Measurements from ENCODE around the gene ACVR1B.

ACVR1B gene

DNA sequence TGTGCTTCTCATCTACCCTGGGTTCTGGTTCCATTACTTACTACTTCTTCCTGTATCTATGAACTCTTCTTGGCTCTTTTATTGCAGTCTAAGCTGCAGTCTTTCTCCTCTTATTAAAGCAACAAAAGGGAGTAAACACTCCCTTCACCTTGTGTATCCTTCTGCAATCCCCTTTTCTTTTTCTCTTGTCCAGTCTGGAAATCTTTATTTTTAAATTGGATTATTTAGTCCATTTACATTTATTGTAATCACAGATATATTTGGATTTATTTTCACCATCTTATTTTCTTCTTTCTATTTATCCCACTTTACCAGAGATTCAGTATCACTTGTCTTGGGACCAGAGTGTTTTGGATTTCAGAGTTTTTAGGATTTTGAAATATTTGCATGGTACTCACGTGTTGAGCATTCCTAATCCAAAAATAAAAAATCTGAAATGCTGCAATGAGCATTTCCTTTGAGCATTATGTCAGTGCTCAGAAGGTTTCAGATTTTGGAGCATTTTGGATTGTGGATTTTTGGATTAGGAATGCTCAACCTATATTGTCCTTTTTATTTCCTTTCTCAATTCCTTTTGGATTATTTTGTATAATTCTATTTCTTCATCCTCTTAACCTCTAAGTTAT, 6.8 kb upstream of the ACVR1B start:
- no peak for DNase-seq

GRCh38 chr12:51947246-51947996, 4.1 kb upstream of the ACVR1B start:
- DNase-seq = no peak

DNA sequence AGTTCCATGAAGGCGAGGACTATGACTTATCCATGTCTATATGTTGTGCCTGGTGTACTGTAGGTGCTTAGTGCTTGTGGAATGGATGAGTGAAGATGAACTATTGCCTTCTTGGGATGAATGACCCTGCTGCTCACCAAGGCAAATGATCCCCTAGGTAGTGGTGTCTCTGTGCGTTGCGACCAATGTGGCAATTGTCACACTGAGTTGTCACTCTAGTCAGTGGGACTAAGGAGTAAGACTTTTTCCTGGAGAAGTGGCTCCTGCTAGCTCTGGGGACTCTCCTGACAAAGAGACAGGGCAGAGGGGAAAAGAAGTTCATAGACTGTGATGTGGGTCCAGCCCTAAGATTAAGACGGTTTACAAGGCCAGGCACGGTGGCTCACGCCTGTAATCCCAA, 3.4 kb upstream of the ACVR1B start:
- no peak for DNase-seq

DNA sequence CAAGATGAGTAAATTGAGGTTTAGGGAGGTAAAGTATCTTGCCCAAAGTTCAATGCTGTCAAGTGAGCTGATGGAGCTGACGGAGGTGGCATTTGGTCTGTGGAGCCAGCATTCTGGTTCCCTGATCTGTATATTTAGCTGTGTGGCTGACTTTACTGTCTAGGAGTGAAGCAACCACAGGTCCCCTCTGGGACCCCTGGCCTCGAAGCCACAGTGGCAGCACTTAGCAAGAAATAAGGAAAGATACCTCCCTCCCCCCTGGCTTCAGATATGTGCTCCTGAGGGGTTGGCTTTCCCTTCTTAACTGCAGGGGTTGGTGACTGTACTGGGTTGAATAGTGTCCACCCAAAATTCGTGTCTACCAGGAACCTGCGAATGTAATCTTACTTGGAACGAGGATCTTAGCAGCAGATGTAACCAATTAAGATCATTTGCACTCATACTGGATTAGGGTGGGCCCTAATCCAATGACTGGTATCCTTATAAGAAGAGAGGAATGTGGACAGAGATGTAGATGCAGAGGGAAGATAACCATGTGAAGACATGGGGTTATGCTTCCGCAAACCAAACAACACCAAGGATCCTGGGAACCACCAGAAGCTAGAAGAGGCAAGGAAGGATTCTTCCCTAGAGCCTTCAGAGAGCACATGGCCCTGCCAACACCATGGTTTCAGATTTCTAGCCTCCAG, 2.0 kb upstream of the ACVR1B start:
- no peak for DNase-seq

DNA sequence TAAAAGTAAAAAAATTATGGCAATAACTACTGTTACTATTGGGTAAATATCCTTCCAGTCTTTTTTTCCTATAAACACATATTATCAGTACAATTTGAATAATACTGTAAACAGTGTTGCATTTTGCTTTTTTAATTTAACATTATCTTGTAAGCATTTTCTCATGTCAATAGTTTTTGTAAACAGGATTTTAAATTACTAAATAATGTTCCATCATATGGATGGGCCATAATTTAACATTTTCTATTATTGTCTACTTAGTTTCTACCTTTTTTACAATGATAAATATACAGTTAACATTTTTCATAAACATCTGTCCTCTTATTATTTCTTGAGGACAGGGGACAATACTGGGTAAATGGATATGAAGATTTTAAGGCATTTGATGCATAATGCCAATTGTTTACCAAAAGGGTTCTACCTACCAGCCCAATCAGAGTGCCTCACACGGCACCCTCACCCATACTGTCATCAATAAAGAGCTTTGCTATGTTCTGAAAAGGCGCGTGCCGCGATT, 759 bp upstream of the ACVR1B start:
- DNase-seq = no peak

- DNase-seq = no peak
These were observed 584 bp downstream of the ACVR1B start for GRCh38 chr12:51951843-51952722.

DNA sequence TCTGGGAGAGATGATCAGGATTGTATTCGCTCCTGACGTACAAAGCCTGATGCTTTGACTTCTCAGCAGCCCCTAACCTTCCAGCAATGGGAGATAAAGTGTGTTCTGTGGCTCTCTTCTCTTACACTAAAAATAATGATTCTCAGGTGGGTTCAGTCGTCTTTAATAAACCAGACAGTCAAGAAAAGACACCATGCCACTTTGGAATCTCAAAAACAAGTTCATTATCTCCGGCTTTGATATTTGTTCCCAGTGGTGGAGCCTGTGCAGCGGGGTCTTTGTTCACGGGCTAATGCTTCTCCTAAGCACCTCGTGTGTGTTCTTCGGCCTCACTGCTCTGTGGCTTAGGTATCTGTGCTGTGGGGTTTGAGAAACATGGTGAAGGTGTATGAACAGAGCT, 1.6 kb downstream of the ACVR1B start:
- DNase-seq = no peak

GRCh38 chr12:51953864-51954263, 2.4 kb downstream of the ACVR1B start:
- no peak for DNase-seq

DNA sequence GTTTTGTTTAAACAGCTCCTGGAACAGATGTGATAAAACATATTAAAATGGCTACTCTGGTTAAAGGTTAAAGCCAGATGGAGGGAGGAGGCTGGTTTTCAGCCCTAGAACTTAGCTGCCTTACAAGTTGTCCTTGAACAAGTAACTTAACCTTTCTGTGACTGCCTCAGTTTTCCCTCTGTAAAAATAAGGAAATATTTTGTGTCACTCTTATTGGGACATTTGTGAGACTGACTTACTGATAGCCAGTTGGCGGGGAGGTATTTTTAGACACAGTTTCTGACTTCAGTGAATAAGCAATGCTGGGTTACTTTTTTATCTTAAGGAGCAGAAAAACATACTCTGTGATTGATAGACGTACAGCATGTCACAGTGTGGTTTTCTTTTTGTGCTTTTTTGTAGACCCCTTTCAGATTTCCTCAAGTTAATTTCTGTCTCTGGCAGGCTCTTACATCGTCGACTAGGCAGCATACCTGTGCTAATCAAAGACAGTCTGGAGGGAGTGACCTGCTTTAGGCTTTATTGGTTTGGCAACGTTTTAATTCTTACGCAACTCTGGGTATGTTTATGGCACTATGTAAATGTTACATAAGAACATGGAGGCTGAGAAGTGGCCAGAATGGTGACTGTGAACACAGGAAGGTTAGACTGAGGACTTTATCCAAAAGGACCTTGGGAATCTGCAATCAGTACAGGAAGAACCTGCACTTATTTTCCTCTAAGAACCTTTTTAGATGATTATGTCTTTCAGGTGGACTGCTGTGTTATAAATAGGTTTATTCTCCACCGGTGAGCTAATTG, 3.3 kb downstream of the ACVR1B start:
- DNase-seq = no peak

- DNase-seq = no peak
These were observed 4.2 kb downstream of the ACVR1B start for GRCh38 chr12:51955702-51956101.

GRCh38 chr12:51958542-51958941, 7.0 kb downstream of the ACVR1B start:
- no peak for DNase-seq

GRCh38 chr12:51959211-51959610, 7.7 kb downstream of the ACVR1B start:
- DNase-seq = no peak

DNA sequence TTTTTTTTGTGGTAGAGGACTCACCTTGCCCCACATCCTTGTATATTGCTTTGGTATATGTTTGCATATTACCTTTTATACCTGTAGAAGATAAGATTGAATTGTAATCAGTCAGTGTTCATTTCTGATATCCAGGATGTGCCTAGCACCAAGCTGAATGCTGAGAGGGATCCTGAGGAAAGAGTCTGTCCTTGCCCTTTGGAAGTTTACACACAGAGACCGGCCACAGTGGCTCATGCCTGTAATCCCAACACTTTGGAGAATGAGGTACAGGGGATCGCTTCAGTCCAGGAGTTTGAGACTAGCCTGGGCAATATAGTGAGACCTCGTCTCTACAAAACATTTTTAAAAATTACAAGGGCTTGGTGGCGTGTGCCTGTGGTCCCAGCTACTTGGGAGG, 8.4 kb downstream of the ACVR1B start:
- no peak for DNase-seq

DNA sequence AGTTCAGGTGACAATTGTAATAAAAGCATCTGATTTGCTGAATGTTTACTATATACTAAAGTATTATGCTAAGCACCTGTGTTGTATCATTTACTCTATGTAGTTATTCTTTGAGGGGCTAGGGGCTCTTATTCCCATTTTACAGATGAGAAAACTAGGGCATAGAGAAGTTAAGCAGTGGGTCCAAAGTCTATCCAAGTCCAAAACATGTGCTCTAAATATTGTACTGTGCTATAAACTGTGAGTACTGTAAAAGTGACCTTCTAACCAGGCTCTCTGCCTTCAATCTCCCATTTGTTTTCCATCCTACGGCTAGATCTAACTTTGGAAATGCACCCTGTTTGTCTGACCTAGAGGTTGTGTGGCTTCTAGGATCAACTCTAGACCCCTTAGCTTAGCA, 9.0 kb downstream of the ACVR1B start:
- DNase-seq = no peak

DNA sequence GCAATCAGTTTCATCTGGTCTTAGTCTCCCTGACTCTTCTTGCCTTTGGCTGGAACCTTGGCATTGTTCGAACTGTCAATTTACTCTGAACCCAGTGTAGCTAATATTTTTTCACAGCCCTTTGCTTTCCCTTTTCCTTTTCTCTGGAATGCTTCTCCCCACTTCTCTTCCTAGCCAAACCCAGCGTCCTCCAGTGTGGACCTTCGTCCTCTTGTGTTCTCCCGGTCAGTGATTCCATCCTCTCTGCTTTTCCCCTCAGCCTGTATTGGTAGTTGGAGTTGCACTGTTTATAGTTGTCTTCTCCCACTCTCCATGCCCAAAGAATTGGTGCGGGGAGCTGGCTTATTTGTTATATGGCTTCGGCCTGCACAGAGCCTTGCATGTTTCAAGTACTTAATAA, 9.4 kb downstream of the ACVR1B start:
- DNase-seq = no peak

DNA sequence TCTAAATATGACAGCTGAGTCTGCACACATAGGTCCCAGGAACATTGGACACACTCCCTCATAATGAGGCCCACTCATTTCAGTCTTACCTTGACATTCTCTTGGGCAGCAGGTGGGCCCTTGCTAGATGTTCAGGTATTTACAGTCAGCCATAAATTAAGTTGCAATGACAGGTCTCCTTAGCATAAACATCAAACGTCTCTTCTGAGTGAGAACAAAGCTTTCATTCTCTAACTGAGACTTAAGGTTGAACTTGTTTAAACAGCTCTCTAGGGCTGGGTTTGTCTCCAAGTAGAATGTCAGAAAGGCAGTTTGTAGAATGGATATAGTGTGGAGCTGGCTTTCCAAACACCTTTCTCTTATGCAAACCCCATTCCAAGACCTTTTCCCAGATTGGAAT, 10.3 kb downstream of the ACVR1B start:
- DNase-seq = no peak

DNA sequence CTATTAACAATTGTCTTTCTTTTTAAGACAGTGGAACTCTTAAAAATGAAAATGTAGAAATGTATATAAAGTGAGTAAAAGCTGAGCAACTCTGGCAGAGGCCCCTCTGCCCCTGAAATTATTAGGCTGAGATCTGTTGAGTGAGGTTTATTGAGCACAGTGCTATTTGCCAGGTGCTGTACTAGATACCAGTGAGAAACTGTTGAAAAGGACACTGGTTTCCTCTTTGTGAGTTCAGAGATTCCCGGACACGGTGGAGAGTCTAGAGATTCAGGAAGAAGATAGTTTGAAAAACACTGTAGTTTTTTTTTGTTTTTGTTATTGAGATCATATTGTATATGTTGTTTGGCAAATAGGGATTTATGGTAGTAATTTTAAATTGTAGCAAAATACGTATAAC, 11.2 kb downstream of the ACVR1B start:
- DNase-seq = no peak

GRCh38 chr12:51963477-51963876, 12.0 kb downstream of the ACVR1B start:
- DNase-seq = no peak

GRCh38 chr12:51969643-51970042, 18.1 kb downstream of the ACVR1B start:
- no peak for DNase-seq

- DNase-seq = peak; percentile 44
These were observed 19.6 kb downstream of the ACVR1B start for GRCh38 chr12:51970904-51971646.

GRCh38 chr12:51971679-51972421, 20.4 kb downstream of the ACVR1B start:
- DNase-seq = no peak

Measured in kidney glomerular epithelial cell (primary cell).